Activated CD4-positive, alpha-beta T cell treated with anti-CD3 and anti-CD28 coated beads, Interleukin-2, amount 10 ng/mL, durations not matched to agents 7 days and 5 days (primary cell): ENCODE results near the gene PIGP. TPM values are rescaled to one million over a fixed set of nuclear protein-coding genes. Genes with fewer than 3 reads are reported as not detected.

Source experiments
- CTCF ChIA-PET: fragments of 350-600 bp; sonication (Branson Sonifier 250); formaldehyde crosslinking; loops from one replicate; lab custom pipeline; 2021; ENCODE audit warnings: antibody characterized with exemption; lab: Charles Lee
- POLR2A ChIA-PET: fragments of 350-600 bp; sonication (Branson Sonifier 250); formaldehyde crosslinking; loops from one replicate; lab custom pipeline; 2021; ENCODE audit warnings: antibody characterized with exemption; lab: Charles Lee
- DNase-seq: peaks from one replicate; pipeline ENCODE4 v3.0.0-alpha.2; 2020
- H3K27ac Mint-ChIP-seq: one replicate; pipeline ENCODE4 v1.8.0; 2021; ENCODE audit warnings: mild to moderate bottlenecking, moderate library complexity, mixed read lengths
- H3K27me3 Mint-ChIP-seq: one replicate; pipeline ENCODE4 v1.8.0; 2021; ENCODE audit warnings: mixed read lengths
- H3K36me3 Mint-ChIP-seq: one replicate; pipeline ENCODE4 v1.8.0; 2021; ENCODE audit warnings: low read depth, mixed read lengths
- H3K4me1 Mint-ChIP-seq: one replicate; pipeline ENCODE4 v1.8.0; 2021; ENCODE audit warnings: mixed read lengths
- H3K4me3 Mint-ChIP-seq: one replicate; pipeline ENCODE4 v1.8.0; 2021; ENCODE audit warnings: mild to moderate bottlenecking, moderate library complexity, mixed read lengths
- H3K9me3 Mint-ChIP-seq: one replicate; pipeline ENCODE4 v1.8.0; 2021; ENCODE audit warnings: mixed read lengths
- total RNA-seq, 2 experiments: library from RNA; stranded (reverse); gene quantifications; one replicate each; pipeline ENCODE4 v1.2.3, GENCODE V29; 2021

Gene PIGP
- total RNA-seq, 2 experiments from 2014 or later = 13.5 to 21.7 TPM

GRCh38 chr21:37073417-37074196, 736 bp upstream of the PIGP start:
- Mint-ChIP-seq H3K4me1 (peaks cover 41% of the 10 kb centered on the region), H3K36me3 (peaks cover 13% of the 10 kb centered on the region), H3K27me3 (no peaks in the 10 kb centered on the region), H3K9me3 (no peaks in the 10 kb centered on the region), H3K4me3 (peak overlapping the region; percentile 88), H3K27ac (peak overlapping the region; percentile 92)
- CTCF ChIA-PET = no interaction called here
- DNase-seq = peak; percentile 64
- POLR2A ChIA-PET = no interaction called here

GRCh38 chr21:37072274-37072987, 440 bp downstream of the PIGP start:
- Mint-ChIP-seq H3K4me1 (peaks cover 34% of the 10 kb centered on the region), H3K36me3 (peaks cover 19% of the 10 kb centered on the region), H3K9me3 (no peaks in the 10 kb centered on the region), H3K4me3 (peak overlapping the region; percentile 67), H3K27me3 (no peaks in the 10 kb centered on the region), H3K27ac (peak overlapping the region; percentile 93)
- ChIA-PET CTCF (no interaction called here), POLR2A (no interaction called here)
- peak; percentile 63 for DNase-seq

- H3K4me1 Mint-ChIP-seq = peaks cover 31% of the 10 kb centered on the region
- POLR2A ChIA-PET = no interaction called here
- no peaks in the 10 kb centered on the region for H3K9me3 Mint-ChIP-seq
- DNase-seq = no peak
- H3K4me3 Mint-ChIP-seq = peak overlapping the region; percentile 67
- peaks cover 20% of the 10 kb centered on the region for H3K36me3 Mint-ChIP-seq
- CTCF ChIA-PET = no interaction called here
- no peaks in the 10 kb centered on the region for H3K27me3 Mint-ChIP-seq
- H3K27ac Mint-ChIP-seq = peak overlapping the region; percentile 93
Observed at GRCh38 chr21:37071561-37072273, 1.2 kb downstream of the PIGP start.

GRCh38 chr21:37065561-37066177, 7.2 kb downstream of the PIGP start:
- POLR2A ChIA-PET = no interaction called here
- H3K27ac Mint-ChIP-seq = no peak overlapping the region
- CTCF ChIA-PET = no interaction called here
- H3K4me3 Mint-ChIP-seq = no peak overlapping the region
- no peaks in the 10 kb centered on the region for H3K27me3 Mint-ChIP-seq
- H3K9me3 Mint-ChIP-seq = no peaks in the 10 kb centered on the region
- H3K4me1 Mint-ChIP-seq = peaks cover 9% of the 10 kb centered on the region
- DNase-seq = no peak
- peaks cover 20% of the 10 kb centered on the region for H3K36me3 Mint-ChIP-seq

GRCh38 chr21:37064841-37065240, 8.0 kb downstream of the PIGP start:
- POLR2A ChIA-PET = no interaction called here
- Mint-ChIP-seq H3K4me1 (peaks cover 4% of the 10 kb centered on the region), H3K9me3 (no peaks in the 10 kb centered on the region), H3K27ac (no peak overlapping the region), H3K4me3 (no peak overlapping the region), H3K27me3 (no peaks in the 10 kb centered on the region), H3K36me3 (peaks cover 17% of the 10 kb centered on the region)
- CTCF ChIA-PET = no interaction called here
- no peak for DNase-seq

GRCh38 chr21:37063433-37063832, 9.4 kb downstream of the PIGP start:
- H3K27me3 Mint-ChIP-seq = no peaks in the 10 kb centered on the region
- DNase-seq = no peak

GRCh38 chr21:37062593-37062935, 10.3 kb downstream of the PIGP start:
- ChIA-PET CTCF (no interaction called here), POLR2A (no interaction called here)
- Mint-ChIP-seq H3K9me3 (no peaks in the 10 kb centered on the region), H3K27ac (no peak overlapping the region), H3K4me1 (peaks cover 4% of the 10 kb centered on the region), H3K4me3 (no peak overlapping the region), H3K27me3 (no peaks in the 10 kb centered on the region), H3K36me3 (peaks cover 9% of the 10 kb centered on the region)
- DNase-seq = no peak

More at GRCh38 chr21:37063433-37063832, 9.4 kb downstream of the PIGP start:
- H3K27ac Mint-ChIP-seq = no peak overlapping the region
- ChIA-PET POLR2A (no interaction called here), CTCF (no interaction called here)
- H3K9me3 Mint-ChIP-seq = no peaks in the 10 kb centered on the region
- no peak overlapping the region for H3K4me3 Mint-ChIP-seq
- peaks cover 4% of the 10 kb centered on the region for H3K4me1 Mint-ChIP-seq
- peaks cover 13% of the 10 kb centered on the region for H3K36me3 Mint-ChIP-seq

GRCh38 chr21:37061926-37062592, 10.8 kb downstream of the PIGP start:
- Mint-ChIP-seq H3K27me3 (no peaks in the 10 kb centered on the region), H3K27ac (no peak overlapping the region), H3K9me3 (no peaks in the 10 kb centered on the region), H3K4me3 (no peak overlapping the region), H3K4me1 (peaks cover 4% of the 10 kb centered on the region), H3K36me3 (peaks cover 8% of the 10 kb centered on the region)
- no peak for DNase-seq
- CTCF ChIA-PET = no interaction called here
- POLR2A ChIA-PET = no interaction called here

- Mint-ChIP-seq H3K36me3 (peaks cover 5% of the 10 kb centered on the region), H3K27me3 (no peaks in the 10 kb centered on the region), H3K4me1 (peaks cover 4% of the 10 kb centered on the region), H3K4me3 (no peak overlapping the region), H3K9me3 (no peaks in the 10 kb centered on the region), H3K27ac (no peak overlapping the region)
- no peak for DNase-seq
- ChIA-PET POLR2A (no interaction called here), CTCF (no interaction called here)
Observed at GRCh38 chr21:37060296-37060695, 12.6 kb downstream of the PIGP start.

GRCh38 chr21:37059181-37059580, 13.7 kb downstream of the PIGP start:
- Mint-ChIP-seq H3K4me3 (no peak overlapping the region), H3K27me3 (no peaks in the 10 kb centered on the region), H3K27ac (no peak overlapping the region), H3K9me3 (no peaks in the 10 kb centered on the region), H3K4me1 (peaks cover 4% of the 10 kb centered on the region), H3K36me3 (no peaks in the 10 kb centered on the region)
- CTCF ChIA-PET = no interaction called here
- DNase-seq = no peak
- POLR2A ChIA-PET = no interaction called here

GRCh38 chr21:37058261-37058660, 14.6 kb downstream of the PIGP start:
- Mint-ChIP-seq H3K36me3 (no peaks in the 10 kb centered on the region), H3K27me3 (peaks cover 3% of the 10 kb centered on the region), H3K4me1 (peaks cover 4% of the 10 kb centered on the region), H3K9me3 (no peaks in the 10 kb centered on the region), H3K27ac (no peak overlapping the region), H3K4me3 (no peak overlapping the region)
- ChIA-PET POLR2A (no interaction called here), CTCF (no interaction called here)
- no peak for DNase-seq

GRCh38 chr21:37057614-37058013, 15.3 kb downstream of the PIGP start:
- Mint-ChIP-seq H3K4me3 (no peak overlapping the region), H3K36me3 (no peaks in the 10 kb centered on the region), H3K27me3 (peaks cover 3% of the 10 kb centered on the region), H3K4me1 (peaks cover 4% of the 10 kb centered on the region), H3K27ac (no peak overlapping the region), H3K9me3 (no peaks in the 10 kb centered on the region)
- ChIA-PET CTCF (no interaction called here), POLR2A (no interaction called here)
- no peak for DNase-seq
